NCI-H1092 treated with DMSO at 0.1 percent for 48 hours (cell line): Measurements from ENCODE around the gene GH1.

Source experiments
- DNase-seq: peaks from one replicate; lab custom pipeline; 2025; lab: John Stamatoyannopoulos, UW

GH1 gene

GRCh38 chr17:63944736-63945499 is 26.3 kb upstream of the GH1 start:
- no peak for DNase-seq

DNA sequence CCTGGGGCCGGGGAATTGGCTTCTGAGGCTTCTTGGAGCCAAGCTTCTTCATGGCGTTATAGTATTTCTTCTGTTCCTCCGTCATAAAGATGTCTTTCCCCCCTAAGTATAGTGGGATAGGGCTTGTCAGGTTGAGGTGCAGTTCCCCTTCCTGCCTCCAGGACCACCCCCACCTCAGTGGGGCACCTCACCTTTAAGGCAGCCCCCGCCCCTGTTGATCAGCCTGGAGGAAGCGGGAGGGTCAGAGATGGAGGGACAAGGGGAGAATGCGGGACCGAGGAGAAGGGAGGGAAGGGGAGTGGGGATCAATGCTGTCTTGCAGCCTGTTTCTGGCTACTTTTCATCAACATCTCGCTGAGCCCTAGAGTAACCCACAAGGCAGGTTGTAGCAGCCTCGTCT is 25.1 kb upstream of the GH1 start:
- no peak for DNase-seq

DNA sequence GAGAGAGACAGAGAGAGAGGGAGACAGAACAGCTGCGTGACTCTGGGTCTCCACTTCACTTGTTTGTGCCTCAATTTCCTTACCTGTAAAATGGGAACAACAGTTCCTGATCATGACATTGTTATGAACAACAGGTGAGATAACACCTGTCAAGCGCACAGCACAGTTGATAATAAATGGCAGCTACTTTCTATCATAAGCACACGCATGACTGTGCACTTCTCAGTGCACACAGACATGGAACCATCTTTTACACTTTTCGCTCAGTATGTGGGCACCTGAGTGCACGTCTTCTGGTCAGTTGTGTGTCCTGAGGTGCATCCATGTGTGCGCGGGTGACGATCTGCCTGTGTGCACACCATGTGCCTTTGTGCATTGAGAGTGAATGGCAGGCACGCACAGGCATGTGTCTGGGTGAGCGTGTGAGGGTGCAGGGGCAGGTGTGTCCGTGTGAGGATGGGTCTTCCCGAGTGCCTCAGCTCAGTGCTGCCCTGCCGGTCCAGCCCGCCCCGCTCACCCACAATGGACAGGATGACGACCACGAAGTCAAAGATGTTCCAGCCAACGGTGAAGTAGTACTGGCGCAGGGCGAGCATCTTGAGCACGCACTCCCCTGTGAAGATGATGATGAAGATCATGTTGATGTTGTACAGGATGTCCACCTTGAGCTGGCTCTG is 23.8 kb upstream of the GH1 start:
- no peak for DNase-seq

GRCh38 chr17:63941751-63942150 is 23.1 kb upstream of the GH1 start:
- no peak for DNase-seq

GRCh38 chr17:63941162-63941561 is 22.5 kb upstream of the GH1 start:
- DNase-seq: no peak

GRCh38 chr17:63940584-63940983 is 21.9 kb upstream of the GH1 start:
- DNase-seq: no peak

- DNase-seq: no peak
These were observed 21.2 kb upstream of the GH1 start for GRCh38 chr17:63939884-63940283.

DNA sequence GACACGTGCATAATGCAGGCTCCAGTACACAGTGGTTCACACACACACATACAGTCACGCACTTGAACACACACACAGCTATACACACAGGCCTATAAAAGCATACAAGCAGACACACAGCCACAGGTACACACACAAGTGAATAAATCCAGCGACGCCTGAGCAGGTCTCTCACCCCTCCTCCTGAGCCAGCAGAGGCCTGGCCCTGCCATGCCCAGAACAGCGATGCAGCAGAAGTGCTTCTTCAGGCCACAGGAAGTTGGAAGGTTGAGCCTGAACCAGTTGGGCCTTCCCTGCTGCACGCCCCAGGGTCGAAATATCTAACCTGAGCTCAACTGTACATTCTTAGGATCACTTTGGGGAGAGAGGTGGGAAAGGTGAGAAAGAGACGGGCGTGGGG is 20.8 kb upstream of the GH1 start:
- no peak for DNase-seq

GRCh38 chr17:63937920-63938319 is 19.3 kb upstream of the GH1 start:
- no peak for DNase-seq

- no peak for DNase-seq
These were observed 18.7 kb upstream of the GH1 start for GRCh38 chr17:63937319-63937718.

DNA sequence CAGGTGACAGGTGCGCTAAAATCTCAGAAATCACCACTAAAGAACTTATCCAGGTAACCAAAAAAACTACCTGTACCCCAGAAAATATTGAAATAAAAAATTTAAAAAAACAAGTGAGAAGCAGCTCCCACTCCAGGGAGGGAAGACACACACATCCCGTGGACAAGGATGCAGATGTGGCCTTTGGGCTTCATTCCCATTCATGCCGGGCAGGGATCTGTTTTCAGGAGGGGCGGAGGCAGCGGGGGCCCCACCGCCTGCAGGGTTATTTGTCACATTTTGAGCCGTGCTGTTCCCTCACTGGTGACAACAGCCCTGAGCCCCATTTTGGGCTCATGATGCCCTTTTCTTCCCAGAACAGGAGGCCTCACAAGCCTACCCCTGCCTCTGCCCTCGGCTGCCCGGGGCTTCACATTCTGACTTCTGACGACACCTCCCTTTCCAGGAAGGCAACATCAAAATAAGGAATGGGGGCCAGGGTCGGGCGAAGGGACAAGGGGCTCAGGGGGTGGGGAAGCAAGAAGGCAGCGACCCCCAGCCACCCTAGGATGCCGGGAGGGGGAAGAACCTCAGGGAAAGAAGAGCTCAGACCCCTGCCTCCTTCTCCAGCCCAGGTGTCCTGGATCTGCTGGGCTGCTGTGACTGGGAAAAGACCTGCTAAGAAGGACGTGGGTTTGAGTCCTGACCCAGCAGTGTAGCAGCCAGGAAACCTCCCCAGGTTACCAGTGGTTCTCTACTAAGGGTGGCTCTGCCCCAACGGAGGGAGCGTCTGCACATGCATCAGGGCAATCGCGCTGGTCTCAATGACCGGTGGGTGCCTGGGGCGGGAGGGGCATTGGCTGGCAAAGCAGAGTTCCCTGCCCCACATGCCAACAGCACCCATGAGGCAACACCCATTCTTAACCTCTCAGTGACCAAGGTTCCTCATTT is 15.8 kb upstream of the GH1 start:
- no peak for DNase-seq

GRCh38 chr17:63933598-63933997 is 15.0 kb upstream of the GH1 start:
- DNase-seq: no peak

DNA sequence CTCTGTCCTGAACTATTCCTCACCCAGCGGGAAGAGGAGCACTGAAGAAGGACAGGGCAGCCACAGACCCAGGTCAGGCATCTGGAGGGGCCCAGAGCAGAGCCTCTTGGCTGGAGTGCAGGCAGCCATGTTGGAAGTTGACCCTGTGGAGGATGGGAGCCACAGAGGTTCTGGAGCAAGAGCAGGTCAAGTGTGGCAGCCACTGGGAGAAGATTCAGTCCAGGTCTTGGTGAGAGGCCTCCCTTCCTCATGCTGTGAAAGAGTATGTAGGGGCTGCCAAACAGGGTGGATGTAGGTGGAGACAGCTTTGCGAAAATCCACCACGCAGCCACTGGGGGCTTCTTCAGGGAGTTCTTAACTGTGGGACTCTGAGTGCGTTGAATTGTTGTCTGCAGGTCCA is 14.1 kb upstream of the GH1 start:
- DNase-seq: no peak

DNA sequence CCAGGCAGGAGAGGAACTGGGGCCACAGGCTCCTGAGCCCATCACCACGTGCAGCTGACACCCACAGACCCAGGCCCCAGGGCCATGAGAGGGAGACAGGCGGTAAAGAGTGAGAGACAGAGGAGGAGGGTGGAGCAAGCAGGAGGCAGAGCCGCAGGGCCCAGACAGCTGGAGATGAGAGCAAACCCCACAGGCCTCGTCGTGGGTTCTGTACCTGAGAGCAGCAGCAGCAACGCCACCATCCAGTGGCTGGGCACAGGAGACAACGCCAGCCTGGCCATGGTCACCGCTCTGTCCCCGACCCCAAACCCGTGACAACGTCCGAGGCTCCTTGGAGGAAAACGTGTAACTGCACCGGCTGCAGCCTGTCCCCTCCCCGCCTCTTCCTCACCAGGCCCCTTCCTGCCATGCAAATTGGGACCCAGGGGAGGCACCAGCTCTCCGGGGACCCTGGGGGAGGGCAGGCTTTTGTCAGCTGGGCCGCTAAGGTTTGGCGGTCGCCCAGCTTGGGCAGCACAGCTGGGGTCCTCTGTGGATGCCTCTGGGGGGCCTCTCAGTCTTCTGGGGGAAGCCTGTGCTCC is 13.4 kb upstream of the GH1 start, which contains the start of gene CD79B:
Gene CD79B (minus strand): TSS at position 351 of the 581 bp plus-strand sequence. CDS start 70 bp downstream, at position 281.
- DNase-seq: no peak

- DNase-seq: no peak
These were observed 12.4 kb upstream of the GH1 start for GRCh38 chr17:63930951-63931575.

DNA sequence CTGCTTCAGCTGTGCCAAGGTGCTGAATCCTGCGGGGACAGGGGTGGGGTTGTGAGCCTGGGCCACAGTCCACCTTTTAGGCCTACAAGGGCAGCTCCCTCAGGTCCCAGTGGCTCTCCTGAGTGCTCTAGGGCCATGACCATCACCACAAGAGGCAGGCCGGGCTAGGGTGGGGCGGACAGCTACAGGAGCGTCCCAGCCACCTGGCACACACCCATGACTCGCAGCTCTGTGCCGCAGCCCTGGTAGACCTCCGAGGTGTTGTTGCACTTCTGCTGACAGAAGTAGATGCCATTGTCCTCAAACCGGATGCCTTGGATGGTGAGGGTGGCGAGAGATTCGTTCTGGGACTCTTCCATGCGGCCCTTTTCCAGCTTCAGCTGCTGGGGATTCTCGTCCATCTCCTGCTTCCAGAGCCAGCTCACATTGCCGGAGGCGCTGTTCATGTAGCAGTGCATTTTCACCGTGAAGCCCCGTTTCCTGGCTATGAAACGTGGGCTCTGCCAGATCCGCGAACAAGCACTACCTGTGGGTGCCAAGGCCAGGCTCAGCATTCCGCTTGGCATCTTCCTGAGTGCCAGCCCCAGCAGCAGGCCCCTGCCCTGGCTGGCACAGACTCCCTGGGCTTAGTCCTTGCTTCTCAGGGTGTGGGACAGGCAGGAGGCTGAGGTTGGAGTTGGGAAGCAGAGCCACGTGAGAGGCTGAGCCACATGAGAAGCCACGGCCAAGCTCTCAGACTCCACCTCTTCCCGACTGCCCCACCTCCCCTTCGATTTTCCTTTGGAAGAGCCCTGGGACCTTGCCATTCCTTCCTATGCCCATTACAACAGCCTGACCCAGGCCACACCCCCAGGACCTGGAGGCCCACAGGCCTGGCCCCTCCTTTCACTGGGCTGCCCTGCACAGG is 11.5 kb upstream of the GH1 start:
- DNase-seq: no peak

DNA sequence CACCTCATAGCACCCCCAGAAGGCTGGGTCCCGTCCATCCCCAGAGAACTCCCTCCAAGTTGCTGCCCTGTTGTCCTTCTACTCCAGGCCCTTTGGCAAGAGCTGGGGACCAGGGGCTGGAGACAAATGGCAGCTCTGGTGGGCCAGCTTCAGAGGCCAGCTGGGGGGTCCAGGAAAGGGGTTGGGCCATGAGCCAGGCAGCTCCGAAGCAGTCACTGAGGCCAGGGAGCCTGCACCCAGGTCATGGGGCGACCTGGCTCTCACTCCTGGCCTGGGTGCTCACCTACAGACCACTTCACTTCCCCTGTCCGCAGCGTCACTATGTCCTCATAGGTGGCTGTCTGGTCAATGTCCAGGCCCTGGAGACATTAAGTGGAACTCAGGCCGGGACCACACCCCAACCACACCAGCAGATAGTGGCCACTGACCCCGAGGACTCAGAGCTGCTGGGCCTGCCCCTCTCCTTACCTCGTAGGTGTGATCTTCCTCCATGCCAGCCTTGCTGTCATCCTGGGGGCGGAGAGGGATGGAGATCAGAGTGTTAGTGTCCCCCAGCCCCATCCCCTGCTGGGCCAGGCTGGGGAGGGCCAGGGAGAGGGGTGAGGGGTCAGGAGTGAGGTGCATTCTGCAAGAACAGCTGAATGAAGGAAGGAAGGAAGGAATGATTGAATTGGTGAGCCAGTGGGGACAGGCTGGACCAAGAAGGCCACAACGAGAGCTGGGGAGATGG is 10.5 kb upstream of the GH1 start:
- no peak for DNase-seq

DNA sequence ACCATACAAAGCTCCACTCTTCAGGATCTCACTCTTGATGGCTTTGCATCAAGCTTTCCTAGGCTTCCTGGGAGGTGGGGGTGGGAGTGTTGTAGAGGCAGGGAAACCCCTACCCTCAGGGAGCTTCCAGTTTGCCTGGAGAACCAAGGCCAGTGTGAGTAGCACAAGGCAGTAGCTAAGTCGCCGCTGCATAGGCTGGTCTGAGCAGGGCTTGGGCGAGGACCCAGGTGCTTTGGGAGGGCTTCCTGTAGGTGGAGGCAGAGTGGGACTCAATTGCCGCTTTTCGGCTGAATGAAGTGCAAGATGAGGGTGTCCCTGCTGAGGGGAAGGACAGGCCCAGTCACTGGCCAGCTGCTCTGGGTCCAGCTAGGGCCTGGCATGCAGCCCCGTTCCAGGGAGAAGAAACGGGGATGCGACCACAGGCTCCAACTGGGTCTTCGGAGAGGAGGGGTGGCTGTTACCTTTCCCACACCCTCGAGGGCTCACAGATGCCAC is 9.6 kb upstream of the GH1 start:
- no peak for DNase-seq

DNA sequence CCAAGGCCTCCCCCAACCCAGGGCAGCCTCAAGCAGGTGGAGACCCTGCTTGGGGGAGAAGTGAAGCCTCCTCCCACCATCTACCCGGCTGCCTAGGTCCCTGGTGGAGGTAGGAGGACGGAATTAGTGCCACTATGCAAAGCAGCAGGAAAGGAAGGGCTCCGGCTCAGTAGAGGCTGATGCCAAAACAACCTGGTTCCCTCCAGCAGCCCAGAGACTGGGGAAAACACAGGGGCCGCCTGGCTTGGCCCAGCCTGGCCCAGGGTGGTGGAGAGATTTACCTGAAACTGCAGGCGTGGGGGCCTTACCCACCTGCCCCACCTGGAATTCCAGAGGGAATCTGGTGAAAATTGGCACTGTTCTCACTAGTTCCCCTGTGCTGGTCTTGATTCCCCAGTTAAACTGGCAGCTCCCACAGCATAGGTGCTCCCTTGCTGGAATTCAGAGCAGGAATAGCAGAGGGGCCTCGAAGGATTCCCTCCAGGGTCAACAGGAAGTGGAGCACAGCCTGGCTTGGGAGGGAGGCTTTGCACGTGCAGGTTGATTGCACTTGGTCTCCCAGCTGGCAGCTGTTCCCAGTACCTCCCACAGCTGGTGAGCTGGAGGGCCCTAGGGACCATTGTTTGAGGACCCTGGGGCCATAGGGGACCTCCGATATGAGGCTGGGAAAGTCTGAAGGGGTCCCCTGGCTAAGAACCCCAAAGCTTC is 9.0 kb upstream of the GH1 start:
- no peak for DNase-seq
